ENCODE data around the gene ENAM.

GRCh38 chr4:70591955-70592582 lies 36.5 kb upstream of the ENAM start, which contains the start of gene AMBN:
- TF ChIP-seq CTCF (IDR thresholded peaks at IDR 0.05; ENCODE audit: low read length), result no peak
- TF ChIP-seq EZH2 (optimal IDR thresholded peaks at IDR 0.05; ENCODE audit: low read depth, low read length), result no peak
- no peak for TF ChIP-seq EZH2phosphoT487 (IDR thresholded peaks at IDR 0.05; ENCODE audit: low read length)
